Measurements from ENCODE around the gene MYH7B. TPM values are rescaled to one million over a fixed set of nuclear protein-coding genes. Genes with fewer than 3 reads are reported as not detected.

Gene MYH7B
- total and polyA plus RNA-seq, 3 experiments from 2014 or later: 0.16 to 0.48 (median 0.26) TPM

- Mint-ChIP-seq H3K27me3 (peaks cover 1 to 10% of the 10 kb centered on the region in 2 donors), H3K9me3 (no peaks in the 10 kb centered on the region), H3K4me1 (no peaks in the 10 kb centered on the region), H3K27ac (peak overlapping the region in 1 of 8 donors; percentile 87), H3K36me3 (no peaks in the 10 kb centered on the region), H3K4me3 (no peak overlapping the region)
- no peaks in the 10 kb centered on the region for H3K9me3 ChIP-seq (ENCODE audit: low read length)
- H3K4me3 ChIP-seq (ENCODE audit: low read length): no peak overlapping the region
- POLR2A ChIA-PET: interaction anchor here (0.5 to 0.7 kb wide), 3 partner anchors 53 to 99 kb away, joined by 3 to 7 read pairs (median 3); no protein-coding TSS in a partner anchor
- H3K27ac ChIP-seq (ENCODE audit: low read depth, low read length): no peak overlapping the region
- H3K36me3 ChIP-seq (ENCODE audit: insufficient read depth, low read length): no peaks in the 10 kb centered on the region
- no peaks in the 10 kb centered on the region for H3K4me1 ChIP-seq (ENCODE audit: insufficient read depth, low read length)
- CTCF ChIA-PET: interaction anchor here (1.5 kb wide), 1 partner anchor 24 kb away, joined by 3 read pairs; no protein-coding TSS in a partner anchor
- H3K27me3 ChIP-seq (ENCODE audit: insufficient read depth, low read length, poor library complexity, severe bottlenecking): no peaks in the 10 kb centered on the region
- no peak for DNase-seq
These were observed 16.0 kb downstream of the MYH7B start for GRCh38 chr20:34971561-34972235.

- ChIA-PET POLR2A (no interaction called here), CTCF (no interaction called here)
- no peak overlapping the region for H3K27ac ChIP-seq (ENCODE audit: low read depth, low read length)
- Mint-ChIP-seq H3K4me1 (no peaks in the 10 kb centered on the region), H3K36me3 (no peaks in the 10 kb centered on the region), H3K4me3 (no peak overlapping the region), H3K9me3 (no peaks in the 10 kb centered on the region), H3K27me3 (peaks cover 1 to 18% of the 10 kb centered on the region in 2 donors), H3K27ac (no peak overlapping the region)
- peak in 1 of 5 donors; percentile 22 for DNase-seq
- H3K4me3 ChIP-seq (ENCODE audit: low read length): no peak overlapping the region
- H3K9me3 ChIP-seq (ENCODE audit: low read length): no peaks in the 10 kb centered on the region
- H3K4me1 ChIP-seq (ENCODE audit: insufficient read depth, low read length): no peaks in the 10 kb centered on the region
- H3K27me3 ChIP-seq (ENCODE audit: insufficient read depth, low read length, poor library complexity, severe bottlenecking): no peaks in the 10 kb centered on the region
- H3K36me3 ChIP-seq (ENCODE audit: insufficient read depth, low read length): no peaks in the 10 kb centered on the region
These were observed 18.6 kb downstream of the MYH7B start for GRCh38 chr20:34974246-34974645.

- no peaks in the 10 kb centered on the region for H3K4me1 ChIP-seq (ENCODE audit: insufficient read depth, low read length)
- no peak overlapping the region for H3K27ac ChIP-seq (ENCODE audit: low read depth, low read length)
- Mint-ChIP-seq H3K27ac (no peak overlapping the region), H3K36me3 (no peaks in the 10 kb centered on the region), H3K4me3 (no peak overlapping the region), H3K27me3 (peaks cover 13 to 21% of the 10 kb centered on the region in 2 donors), H3K9me3 (no peaks in the 10 kb centered on the region), H3K4me1 (no peaks in the 10 kb centered on the region)
- no peaks in the 10 kb centered on the region for H3K27me3 ChIP-seq (ENCODE audit: insufficient read depth, low read length, poor library complexity, severe bottlenecking)
- no peak overlapping the region for H3K4me3 ChIP-seq (ENCODE audit: low read length)
- no peaks in the 10 kb centered on the region for H3K36me3 ChIP-seq (ENCODE audit: insufficient read depth, low read length)
- DNase-seq: no peak
- H3K9me3 ChIP-seq (ENCODE audit: low read length): no peaks in the 10 kb centered on the region
- POLR2A ChIA-PET: no interaction called here
- CTCF ChIA-PET: no interaction called here
These were observed 20.6 kb downstream of the MYH7B start for GRCh38 chr20:34976286-34976685.

- Mint-ChIP-seq H3K27me3 (peaks cover 21 to 28% of the 10 kb centered on the region in 2 donors), H3K9me3 (no peaks in the 10 kb centered on the region), H3K36me3 (peaks cover 0 to 1% (median 0%) of the 10 kb centered on the region in 3 donors), H3K4me3 (no peak overlapping the region), H3K27ac (no peak overlapping the region), H3K4me1 (no peaks in the 10 kb centered on the region)
- H3K4me1 ChIP-seq (ENCODE audit: insufficient read depth, low read length): no peaks in the 10 kb centered on the region
- H3K27ac ChIP-seq (ENCODE audit: low read depth, low read length): no peak overlapping the region
- no peaks in the 10 kb centered on the region for H3K9me3 ChIP-seq (ENCODE audit: low read length)
- H3K36me3 ChIP-seq (ENCODE audit: insufficient read depth, low read length): no peaks in the 10 kb centered on the region
- CTCF ChIA-PET: no interaction called here
- DNase-seq: no peak
- no peaks in the 10 kb centered on the region for H3K27me3 ChIP-seq (ENCODE audit: insufficient read depth, low read length, poor library complexity, severe bottlenecking)
- no peak overlapping the region for H3K4me3 ChIP-seq (ENCODE audit: low read length)
- POLR2A ChIA-PET: no interaction called here
These were observed 21.9 kb downstream of the MYH7B start for GRCh38 chr20:34977365-34978091.

- Histone ChIP-seq H3K36me3 (ENCODE audit: insufficient read depth, low read length) (no peaks in the 10 kb centered on the region), H3K4me3 (ENCODE audit: low read length) (no peak overlapping the region), H3K27me3 (ENCODE audit: insufficient read depth, low read length, poor library complexity, severe bottlenecking) (peaks cover 2% of the 10 kb centered on the region), H3K27ac (ENCODE audit: low read depth, low read length) (no peak overlapping the region), H3K9me3 (ENCODE audit: low read length) (no peaks in the 10 kb centered on the region), H3K4me1 (ENCODE audit: insufficient read depth, low read length) (no peaks in the 10 kb centered on the region)
- H3K4me1 Mint-ChIP-seq: no peaks in the 10 kb centered on the region
- H3K36me3 Mint-ChIP-seq: peaks cover 0 to 4% (median 0%) of the 10 kb centered on the region in 3 donors
- no peak overlapping the region for H3K4me3 Mint-ChIP-seq
- ChIA-PET POLR2A (no interaction called here), CTCF (no interaction called here)
- H3K9me3 Mint-ChIP-seq: no peaks in the 10 kb centered on the region
- H3K27ac Mint-ChIP-seq: no peak overlapping the region
- DNase-seq: no peak
- peaks cover 26 to 33% of the 10 kb centered on the region in 2 donors for H3K27me3 Mint-ChIP-seq
These were observed 22.6 kb downstream of the MYH7B start for GRCh38 chr20:34978092-34978744.

GRCh38 chr20:34979366-34980153 is 23.9 kb downstream of the MYH7B start:
- H3K27me3 Mint-ChIP-seq: peaks cover 26 to 34% of the 10 kb centered on the region in 2 donors
- no peak for DNase-seq

GRCh38 chr20:34980543-34981233 is 25.0 kb downstream of the MYH7B start:
- H3K4me1 Mint-ChIP-seq: no peaks in the 10 kb centered on the region
- ChIA-PET POLR2A (no interaction called here), CTCF (no interaction called here)
- no peaks in the 10 kb centered on the region for H3K9me3 ChIP-seq (ENCODE audit: low read length)
- H3K27me3 ChIP-seq (ENCODE audit: insufficient read depth, low read length, poor library complexity, severe bottlenecking): peaks cover 10% of the 10 kb centered on the region
- peaks cover 0 to 4% (median 0%) of the 10 kb centered on the region in 3 donors for H3K36me3 Mint-ChIP-seq
- no peak overlapping the region for H3K27ac Mint-ChIP-seq
- H3K9me3 Mint-ChIP-seq: no peaks in the 10 kb centered on the region
- no peaks in the 10 kb centered on the region for H3K36me3 ChIP-seq (ENCODE audit: insufficient read depth, low read length)
- no peaks in the 10 kb centered on the region for H3K4me1 ChIP-seq (ENCODE audit: insufficient read depth, low read length)
- H3K4me3 Mint-ChIP-seq: no peak overlapping the region
- DNase-seq: no peak
- no peak overlapping the region for H3K27ac ChIP-seq (ENCODE audit: low read depth, low read length)
- peaks cover 25 to 37% of the 10 kb centered on the region in 2 donors for H3K27me3 Mint-ChIP-seq
- H3K4me3 ChIP-seq (ENCODE audit: low read length): no peak overlapping the region

More at GRCh38 chr20:34979366-34980153, 23.9 kb downstream of the MYH7B start:
- no peaks in the 10 kb centered on the region for H3K9me3 ChIP-seq (ENCODE audit: low read length)
- H3K27me3 ChIP-seq (ENCODE audit: insufficient read depth, low read length, poor library complexity, severe bottlenecking): peaks cover 10% of the 10 kb centered on the region
- Mint-ChIP-seq H3K36me3 (peaks cover 0 to 4% (median 0%) of the 10 kb centered on the region in 3 donors), H3K4me3 (no peak overlapping the region), H3K27ac (no peak overlapping the region), H3K9me3 (no peaks in the 10 kb centered on the region), H3K4me1 (no peaks in the 10 kb centered on the region)
- ChIA-PET CTCF (no interaction called here), POLR2A (no interaction called here)
- H3K36me3 ChIP-seq (ENCODE audit: insufficient read depth, low read length): no peaks in the 10 kb centered on the region
- H3K4me1 ChIP-seq (ENCODE audit: insufficient read depth, low read length): no peaks in the 10 kb centered on the region
- H3K27ac ChIP-seq (ENCODE audit: low read depth, low read length): no peak overlapping the region
- no peak overlapping the region for H3K4me3 ChIP-seq (ENCODE audit: low read length)
